HT1080 (cell line): Measurements from ENCODE around the gene IP6K3. TPM values are rescaled to one million over a fixed set of nuclear protein-coding genes. Genes with fewer than 3 reads are reported as not detected.
A peak's percentile ranks its signal among the peaks of the same experiment; 100 is the strongest.

Experiments used
- DNase-seq: peaks from one replicate; pipeline ENCODE4 v3.0.0-alpha.2; 2015; ENCODE audit warnings: low read depth
- small RNA-seq: library from RNA; depleted of rRNA; stranded (forward); fragments of <200 nt; gene quantifications from one replicate; pipeline ENCODE3, GENCODE V24; 2014
- total RNA-seq: library from RNA; depleted of rRNA; stranded (reverse); fragments of >200 nt; shearing (Covaris generic); gene quantifications from 2 replicates; pipeline ENCODE4 v1.2.3, GENCODE V29; 2014; rRNA removed

Gene IP6K3
- total RNA-seq, 1 experiment from 2014 or later: not detected

DNA sequence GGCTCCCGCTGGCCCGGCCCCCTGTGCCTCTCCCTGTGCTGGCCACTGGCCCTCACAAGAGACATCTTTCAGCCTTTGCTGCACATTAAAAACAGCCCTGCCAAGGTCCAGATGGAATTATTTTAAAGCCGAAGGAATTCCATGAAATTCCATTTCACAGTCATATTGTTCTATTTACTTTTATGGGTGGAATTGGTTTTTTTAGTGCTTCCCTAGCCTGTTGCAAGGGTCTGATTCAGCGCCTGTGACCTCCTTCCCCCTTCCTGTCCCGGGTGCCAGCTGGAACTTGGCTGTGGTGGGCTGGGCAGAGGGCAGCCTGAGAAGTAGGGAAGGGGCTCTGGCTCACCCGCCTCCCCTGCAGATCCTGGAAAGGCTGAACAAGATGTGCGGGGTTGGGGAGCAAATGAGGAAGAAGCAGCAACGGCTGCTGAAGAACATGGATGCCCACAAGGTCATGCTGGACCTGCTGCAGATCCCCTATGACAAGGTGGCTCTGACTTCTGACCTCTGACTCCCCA, 69.5 kb downstream of the IP6K3 start:
- no peak for DNase-seq

DNA sequence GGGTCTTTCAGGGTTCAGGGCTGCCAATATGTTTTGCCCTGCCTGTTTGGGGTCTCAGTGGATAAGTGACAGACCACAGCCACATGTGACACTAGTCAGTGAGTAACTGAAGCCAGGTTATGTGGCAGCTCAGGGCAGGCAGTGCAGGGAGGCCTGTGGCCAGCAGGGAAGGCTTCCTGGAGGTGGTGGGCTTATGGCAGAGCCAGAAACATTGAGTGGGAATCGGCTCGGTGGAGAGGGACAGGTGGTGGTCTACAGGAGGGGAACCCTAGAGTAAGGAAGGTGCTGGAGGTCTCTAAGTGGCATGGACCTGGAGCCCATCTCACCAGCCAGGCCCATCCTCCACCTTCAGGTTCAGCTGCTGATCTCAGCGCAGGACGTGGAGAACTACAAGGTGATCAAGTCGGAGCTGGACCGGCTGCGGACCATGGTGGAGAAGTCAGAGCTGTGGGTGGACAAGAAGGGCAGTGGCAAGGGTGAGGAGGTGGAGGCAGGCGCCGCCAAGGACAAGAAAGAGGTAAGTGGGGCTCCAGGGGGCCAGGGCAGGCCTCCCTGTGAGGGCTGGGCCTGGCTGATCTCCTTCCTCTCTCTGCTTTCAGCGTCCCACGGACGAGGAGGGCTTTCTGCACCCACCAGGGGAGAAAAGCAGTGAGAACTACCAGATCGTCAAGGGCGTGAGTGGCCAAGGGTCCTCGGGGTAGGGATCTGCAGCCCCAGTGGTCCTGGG, 70.1 kb downstream of the IP6K3 start:
- DNase-seq: no peak

- no peak for DNase-seq
These were observed 70.7 kb downstream of the IP6K3 start for GRCh38 chr6:33675968-33676367.

DNA sequence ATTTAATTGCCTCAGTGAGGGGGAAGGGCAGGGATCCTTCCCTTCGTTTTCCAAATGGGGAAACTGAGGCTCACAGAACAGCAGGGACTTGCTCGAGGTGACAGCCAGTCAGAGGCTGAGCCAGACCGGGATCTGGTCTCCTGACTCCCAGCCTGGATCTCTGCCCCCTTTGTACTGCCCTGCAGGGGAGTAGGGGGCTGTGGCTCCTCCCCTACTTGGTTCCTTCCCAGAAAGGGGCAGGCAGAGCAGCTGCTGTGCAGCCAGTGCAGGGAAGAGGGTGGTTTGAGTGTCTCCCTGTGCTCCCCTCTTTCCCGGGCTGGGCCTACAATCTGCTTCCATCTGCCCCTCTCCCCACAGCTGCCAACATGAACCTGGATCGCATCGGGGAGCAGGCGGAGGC, 72.9 kb downstream of the IP6K3 start:
- no peak for DNase-seq

DNA sequence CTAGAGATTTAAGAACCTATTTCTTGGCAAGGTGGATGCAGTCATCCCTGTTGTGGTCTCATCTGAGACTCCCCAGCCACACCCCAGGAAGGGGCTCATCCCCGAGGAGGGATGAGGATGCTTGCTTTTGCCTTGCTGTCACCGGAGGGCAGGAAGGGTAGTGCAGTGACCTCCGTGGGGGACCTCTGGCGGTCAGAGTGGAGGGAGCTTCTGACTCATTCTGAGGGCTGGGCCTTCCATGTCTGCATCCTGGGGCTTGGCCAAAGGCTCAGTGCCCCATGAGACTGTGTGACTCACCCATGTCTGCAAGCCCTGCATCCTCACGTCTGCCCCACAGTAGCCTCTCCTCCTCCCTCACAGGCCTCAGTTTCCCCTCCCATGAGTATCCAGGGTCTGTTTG, 73.9 kb downstream of the IP6K3 start:
- peak; percentile 97 for DNase-seq

GRCh38 chr6:33671744-33672072, 75.0 kb downstream of the IP6K3 start:
- DNase-seq: no peak

Small RNAs within 50 kb of the gene (small RNA-seq; reads per million reads assigned to genes)
- gene MIR3934: not detected

Other genes starting within 250 kb of the IP6K3 start
- 20.8 and 23.6 TPM in 2 replicates for gene BAK1, start 166.6 kb downstream of the IP6K3 start, total RNA-seq
- gene ITPR3, start 125.6 kb downstream of the IP6K3 start, total RNA-seq: 32.5 and 38.3 TPM in 2 replicates
- 29.8 and 55.8 TPM in 2 replicates for gene UQCC2, start 35.2 kb downstream of the IP6K3 start, total RNA-seq
- 33.8 and 39.7 TPM in 2 replicates for gene LEMD2, start 42.2 kb upstream of the IP6K3 start, total RNA-seq
- gene MLN, start 57.1 kb upstream of the IP6K3 start, total RNA-seq: not detected in 2 replicates